ENCODE measurements around the gene CENPP. TPM values are rescaled to one million over a fixed set of nuclear protein-coding genes. Genes with fewer than 3 reads are reported as not detected.

CENPP gene
- total RNA-seq, 3 donors from 2014 or later (not counting 1 experiment from before 2014, with no cell fraction given): 10.3 to 14.5 (median 12.1) TPM

DNA sequence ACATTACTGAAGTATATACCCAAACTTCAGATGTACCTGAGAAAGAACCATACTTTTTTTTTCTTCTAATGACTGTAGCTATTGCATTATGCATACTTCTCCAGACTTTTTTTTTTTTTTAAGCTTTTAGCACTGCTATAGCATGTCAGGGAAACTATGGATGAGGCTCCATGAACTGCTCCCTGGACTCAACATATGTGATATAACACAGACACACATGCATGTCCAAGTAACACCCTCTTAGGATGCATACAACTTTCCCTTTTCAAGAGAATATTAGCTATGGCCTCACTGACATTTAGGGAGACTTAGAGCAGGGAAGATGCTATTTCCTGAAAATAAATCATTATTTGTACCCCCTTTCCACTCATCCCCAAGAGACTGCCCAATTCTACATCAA lies 157.1 kb downstream of the CENPP start:
- Mint-ChIP-seq H3K27me3 (ENCODE audit: low read depth in 2 of 2) (no peaks in the 10 kb centered on the region), H3K4me1 (no peaks in the 10 kb centered on the region), H3K9me3 (no peaks in the 10 kb centered on the region), H3K27ac (no peak overlapping the region), H3K36me3 (no peaks in the 10 kb centered on the region), H3K4me3 (no peak overlapping the region)
- ATAC-seq: no peak
- Histone ChIP-seq H3K4me1 (ENCODE audit: control insufficient read depth, insufficient read depth, low read length) (no peaks in the 10 kb centered on the region), H3K36me3 (ENCODE audit: control insufficient read depth, insufficient read depth, low read length) (no peaks in the 10 kb centered on the region), H3K9me3 (ENCODE audit: control insufficient read depth, insufficient read depth, low read length) (no peaks in the 10 kb centered on the region), H3K4me3 (ENCODE audit: low read length) (no peak overlapping the region), H3K27ac (ENCODE audit: low read length) (no peak overlapping the region), H3K27me3 (ENCODE audit: control insufficient read depth, insufficient read depth, low read length) (no peaks in the 10 kb centered on the region)
- DNase-seq: no peak
- intact Hi-C loops (cut with micrococcal nuclease): no loop called here
- no peak for TF ChIP-seq CTCF (IDR thresholded peaks at IDR 0.05)

GRCh38 chr9:92483627-92484545 lies 158.1 kb downstream of the CENPP start:
- WGBS (ENCODE audit: insufficient coverage): 99% methylated on average over 3 of the region's 5 CpGs
- H3K27me3 Mint-ChIP-seq (ENCODE audit: low read depth in 2 of 2): no peaks in the 10 kb centered on the region
- Histone ChIP-seq H3K27ac (ENCODE audit: low read length) (no peak overlapping the region), H3K36me3 (ENCODE audit: control insufficient read depth, insufficient read depth, low read length) (no peaks in the 10 kb centered on the region), H3K9me3 (ENCODE audit: control insufficient read depth, insufficient read depth, low read length) (no peaks in the 10 kb centered on the region), H3K27me3 (ENCODE audit: control insufficient read depth, insufficient read depth, low read length) (no peaks in the 10 kb centered on the region), H3K4me1 (ENCODE audit: control insufficient read depth, insufficient read depth, low read length) (no peaks in the 10 kb centered on the region), H3K4me3 (ENCODE audit: low read length) (no peak overlapping the region)
- intact Hi-C loops (cut with micrococcal nuclease): no loop called here
- no peak for TF ChIP-seq CTCF (IDR thresholded peaks at IDR 0.05)
- DNase-seq (no peak), ATAC-seq (no peak)
- H3K27ac Mint-ChIP-seq: no peak overlapping the region
- H3K4me3 Mint-ChIP-seq: no peak overlapping the region
- no peaks in the 10 kb centered on the region for H3K36me3 Mint-ChIP-seq
- H3K4me1 Mint-ChIP-seq: no peaks in the 10 kb centered on the region
- no peaks in the 10 kb centered on the region for H3K9me3 Mint-ChIP-seq

- no peak overlapping the region for H3K4me3 ChIP-seq (ENCODE audit: low read length)
- no peak overlapping the region for H3K27ac Mint-ChIP-seq
- H3K27me3 Mint-ChIP-seq (ENCODE audit: low read depth in 2 of 2): no peaks in the 10 kb centered on the region
- no peaks in the 10 kb centered on the region for H3K9me3 Mint-ChIP-seq
- no peaks in the 10 kb centered on the region for H3K36me3 Mint-ChIP-seq
- H3K4me1 Mint-ChIP-seq: no peaks in the 10 kb centered on the region
- no peak overlapping the region for H3K27ac ChIP-seq (ENCODE audit: low read length)
- H3K36me3 ChIP-seq (ENCODE audit: control insufficient read depth, insufficient read depth, low read length): no peaks in the 10 kb centered on the region
- WGBS (ENCODE audit: insufficient coverage): 92% methylated on average over 3 of the region's 3 CpGs
- no peaks in the 10 kb centered on the region for H3K27me3 ChIP-seq (ENCODE audit: control insufficient read depth, insufficient read depth, low read length)
- no peaks in the 10 kb centered on the region for H3K9me3 ChIP-seq (ENCODE audit: control insufficient read depth, insufficient read depth, low read length)
- intact Hi-C loops (cut with micrococcal nuclease): no loop called here
- no peak overlapping the region for H3K4me3 Mint-ChIP-seq
- H3K4me1 ChIP-seq (ENCODE audit: control insufficient read depth, insufficient read depth, low read length): no peaks in the 10 kb centered on the region
- no peak for TF ChIP-seq CTCF (IDR thresholded peaks at IDR 0.05)
- ATAC-seq: no peak
- no peak for DNase-seq
These were observed 158.8 kb downstream of the CENPP start for GRCh38 chr9:92484563-92484962.

- DNase-seq (no peak), ATAC-seq (no peak)
- no peaks in the 10 kb centered on the region for H3K9me3 ChIP-seq (ENCODE audit: control insufficient read depth, insufficient read depth, low read length)
- Mint-ChIP-seq H3K27ac (no peak overlapping the region), H3K4me1 (no peaks in the 10 kb centered on the region), H3K4me3 (no peak overlapping the region), H3K27me3 (ENCODE audit: low read depth in 2 of 2) (no peaks in the 10 kb centered on the region), H3K9me3 (no peaks in the 10 kb centered on the region), H3K36me3 (no peaks in the 10 kb centered on the region)
- no peak overlapping the region for H3K27ac ChIP-seq (ENCODE audit: low read length)
- H3K4me1 ChIP-seq (ENCODE audit: control insufficient read depth, insufficient read depth, low read length): no peaks in the 10 kb centered on the region
- no peak for TF ChIP-seq CTCF (IDR thresholded peaks at IDR 0.05)
- H3K4me3 ChIP-seq (ENCODE audit: low read length): no peak overlapping the region
- WGBS (ENCODE audit: insufficient coverage): 77% methylated on average over 2 of the region's 3 CpGs
- H3K27me3 ChIP-seq (ENCODE audit: control insufficient read depth, insufficient read depth, low read length): no peaks in the 10 kb centered on the region
- H3K36me3 ChIP-seq (ENCODE audit: control insufficient read depth, insufficient read depth, low read length): no peaks in the 10 kb centered on the region
- intact Hi-C loops (cut with micrococcal nuclease): no loop called here
These were observed 160.6 kb downstream of the CENPP start for GRCh38 chr9:92486371-92486770.

Data from natural killer cell (primary cell).